D721Med (cell line): ENCODE data around the gene TMA7.

Experiments
- DNase-seq: peaks from one replicate; pipeline ENCODE4 v3.0.0; 2011; ENCODE audit warnings: low spot score; ENCODE audit not compliant: insufficient read length
- FAIRE-seq: peaks from 2 replicates; lab custom pipeline; 2011; peaks lifted over from hg19 to GRCh38; lab: Jason Lieb, UNC
- CTCF ChIP-seq: IDR thresholded peaks from 2 replicates; pipeline ENCODE4 v1.5.1; 2012; ENCODE audit warnings: mild to moderate bottlenecking, control low read depth; ENCODE audit not compliant: insufficient read depth; ENCODE audit errors: missing control alignments

Gene TMA7

GRCh38 chr3:48441940-48442339 is 1.9 kb downstream of the TMA7 start:
- no peak for TF ChIP-seq CTCF
- DNase-seq, result no peak
- FAIRE-seq, result no peak

- FAIRE-seq (no peak), DNase-seq (no peak)
- no peak for TF ChIP-seq CTCF
These were observed 5.3 kb downstream of the TMA7 start for GRCh38 chr3:48445277-48445882.

GRCh38 chr3:48446043-48446424 is 6.0 kb downstream of the TMA7 start:
- no peak for DNase-seq
- TF ChIP-seq CTCF, result no peak
- no peak for FAIRE-seq

GRCh38 chr3:48446425-48447193 is 6.6 kb downstream of the TMA7 start, which contains the start of gene ATRIP:
Gene ATRIP, plus strand, starts transcription at chr3:48446737. Its CDS starts 109 bp downstream, at chr3:48446846.
- no peak for TF ChIP-seq CTCF
- FAIRE-seq, result no peak
- no peak for DNase-seq

- TF ChIP-seq CTCF, result no peak
- no peak for FAIRE-seq
- no peak for DNase-seq
These were observed 11.2 kb downstream of the TMA7 start for GRCh38 chr3:48451270-48451669.

- DNase-seq, result no peak
- no peak for TF ChIP-seq CTCF
- FAIRE-seq, result no peak
These were observed 16.4 kb downstream of the TMA7 start for GRCh38 chr3:48456456-48456855.

- FAIRE-seq (no peak), DNase-seq (no peak)
- TF ChIP-seq CTCF, result no peak
These were observed 19.3 kb downstream of the TMA7 start for GRCh38 chr3:48459331-48459730.
